HG02852 (cell line): Measurements from ENCODE around the gene PDK1.
A peak's percentile ranks its signal among the peaks of the same experiment; 100 is the strongest.

Experiments used
- ATAC-seq: cut with Tn5 transposase; IDR thresholded peaks from one replicate; pipeline ENCODE4 v1.9.1; 2021; ENCODE audit warnings: mild to moderate bottlenecking, moderate library complexity; ENCODE audit not compliant: unreplicated experiment

Gene PDK1

GRCh38 chr2:172596776-172597175 lies 40.9 kb downstream of the PDK1 start:
- ATAC-seq: peak; percentile 72

- ATAC-seq: no peak
Measured at GRCh38 chr2:172597176-172597842, 41.4 kb downstream of the PDK1 start.

- no peak for ATAC-seq
Measured at GRCh38 chr2:172599947-172600346, 44.1 kb downstream of the PDK1 start.

GRCh38 chr2:172600557-172601008 lies 44.7 kb downstream of the PDK1 start:
- ATAC-seq: no peak

GRCh38 chr2:172606285-172606684 lies 50.4 kb downstream of the PDK1 start:
- no peak for ATAC-seq

GRCh38 chr2:172607379-172607928 lies 51.6 kb downstream of the PDK1 start:
- ATAC-seq: no peak

- ATAC-seq: no peak
Measured at GRCh38 chr2:172609488-172609887, 53.6 kb downstream of the PDK1 start.

- ATAC-seq: no peak
Measured at GRCh38 chr2:172612051-172612450, 56.2 kb downstream of the PDK1 start.

- no peak for ATAC-seq
Measured at GRCh38 chr2:172613040-172613439, 57.1 kb downstream of the PDK1 start.

- ATAC-seq: no peak
Measured at GRCh38 chr2:172613615-172614231, 57.8 kb downstream of the PDK1 start.

GRCh38 chr2:172614932-172615331 lies 59.0 kb downstream of the PDK1 start:
- ATAC-seq: no peak

- ATAC-seq: no peak
Measured at GRCh38 chr2:172615727-172616261, 59.9 kb downstream of the PDK1 start.

GRCh38 chr2:172617115-172617514 lies 61.2 kb downstream of the PDK1 start:
- no peak for ATAC-seq

- no peak for ATAC-seq
Measured at GRCh38 chr2:172623249-172623965, 67.5 kb downstream of the PDK1 start.

GRCh38 chr2:172624996-172625395 lies 69.1 kb downstream of the PDK1 start:
- no peak for ATAC-seq

GRCh38 chr2:172627181-172627580 lies 71.3 kb downstream of the PDK1 start:
- no peak for ATAC-seq

GRCh38 chr2:172628085-172628484 lies 72.2 kb downstream of the PDK1 start:
- ATAC-seq: no peak

- ATAC-seq: no peak
Measured at GRCh38 chr2:172629586-172629985, 73.7 kb downstream of the PDK1 start.

- no peak for ATAC-seq
Measured at GRCh38 chr2:172630181-172630580, 74.3 kb downstream of the PDK1 start.

- ATAC-seq: no peak
Measured at GRCh38 chr2:172634477-172634876, 78.6 kb downstream of the PDK1 start.

GRCh38 chr2:172635548-172635947 lies 79.7 kb downstream of the PDK1 start:
- no peak for ATAC-seq
